IMR-90 (cell line): ENCODE results near the gene FBXO4.

ENCODE experiments used
- BHLHE40 ChIP-seq: fragments of 150-350 bp; IDR thresholded peaks from 2 replicates; pipeline ENCODE4 v1.6.1; 2016; ENCODE audit warnings: mild to moderate bottlenecking, low read depth, low read length
- CEBPB ChIP-seq: IDR thresholded peaks from 2 replicates; pipeline ENCODE4 v1.6.1; 2012; ENCODE audit warnings: low read depth, low read length, improper control_type of control experiment
- CTCF ChIP-seq: conservative IDR thresholded peaks from 2 replicates; pipeline ENCODE4 v1.5.1; 2012; ENCODE audit warnings: mild to moderate bottlenecking, low read depth, low read length, improper control_type of control experiment
- ELK1 ChIP-seq: fragments of 150-350 bp; IDR thresholded peaks from 2 replicates; pipeline ENCODE4 v1.6.1; 2016; ENCODE audit warnings: low read depth, mild to moderate bottlenecking, low read length, moderate library complexity, borderline replicate concordance
- MAFK ChIP-seq: IDR thresholded peaks from 2 replicates; pipeline ENCODE4 v1.6.1; 2012; ENCODE audit warnings: low read depth, low read length, improper control_type of control experiment
- MAZ ChIP-seq: IDR thresholded peaks from 2 replicates; pipeline ENCODE4 v1.6.1; 2012; ENCODE audit warnings: low read depth, mild to moderate bottlenecking, low read length, improper control_type of control experiment, moderate library complexity, borderline replicate concordance
- MXI1 ChIP-seq: IDR thresholded peaks from 2 replicates; pipeline ENCODE4 v1.6.1; 2012; ENCODE audit warnings: low read depth, mild to moderate bottlenecking, low read length, moderate library complexity, borderline replicate concordance
- NFE2L2 ChIP-seq: fragments of 150-350 bp; IDR thresholded peaks from 2 replicates; pipeline ENCODE4 v1.6.1; 2016; ENCODE audit warnings: low read depth, mild to moderate bottlenecking, low read length
- POLR2A ChIP-seq: IDR thresholded peaks from 2 replicates; pipeline ENCODE4 v1.6.1; 2012; ENCODE audit warnings: mild to moderate bottlenecking, low read depth, low read length
- RAD21 ChIP-seq: IDR thresholded peaks from 2 replicates; pipeline ENCODE4 v1.6.1; 2012; ENCODE audit warnings: low read length, improper control_type of control experiment
- RCOR1 ChIP-seq: IDR thresholded peaks from 2 replicates; pipeline ENCODE4 v1.6.1; 2012; ENCODE audit warnings: mild to moderate bottlenecking, low read length, improper control_type of control experiment; ENCODE audit not compliant: insufficient replicate concordance
- RFX5 ChIP-seq: IDR thresholded peaks from 2 replicates; pipeline ENCODE4 v1.8.0; 2012; ENCODE audit warnings: low read depth, mild to moderate bottlenecking, low read length, moderate library complexity
- SMC3 ChIP-seq: fragments of 150-350 bp; IDR thresholded peaks from 2 replicates; pipeline ENCODE4 v1.6.1; 2016; ENCODE audit warnings: low read depth, mild to moderate bottlenecking, antibody characterized with exemption, low read length, moderate library complexity
- USF2 ChIP-seq: fragments of 150-350 bp; IDR thresholded peaks from 2 replicates; pipeline ENCODE4 v1.6.1; 2017; ENCODE audit warnings: mild to moderate bottlenecking, antibody characterized with exemption, low read length, low read depth

GRCh38 chr5:41878173-41878572 is 46.9 kb upstream of the FBXO4 start:
- no peak for TF ChIP-seq CTCF
- no peak for TF ChIP-seq MAZ
- no peak for TF ChIP-seq POLR2A
- TF ChIP-seq RFX5: no peak
- TF ChIP-seq RCOR1: no peak
- TF ChIP-seq CEBPB: no peak
- TF ChIP-seq ELK1: no peak
- TF ChIP-seq NFE2L2: no peak
- TF ChIP-seq SMC3: no peak
- TF ChIP-seq USF2: no peak
- no peak for TF ChIP-seq RAD21
- TF ChIP-seq MXI1: no peak
- TF ChIP-seq BHLHE40: no peak
- no peak for TF ChIP-seq MAFK
